Endothelial cell of umbilical vein (primary cell): ENCODE measurements around the gene DOLPP1. TPM values are rescaled to one million over a fixed set of nuclear protein-coding genes. Genes with fewer than 3 reads are reported as not detected.
A peak's percentile ranks its signal among the peaks of the same experiment; 100 is the strongest.

Source experiments
- BruUV-seq: library from RNA; stranded (reverse); fragments of 400-500 nt; replicated peaks from 2 replicates; lab custom pipeline; 2021; lab: Mats Ljungman, UMichigan
- CTCF ChIA-PET: fragments of 300-600, 350-600 bp; sonication (Branson Sonifier 250); formaldehyde crosslinking; loops from one replicate; lab custom pipeline; 2021; ENCODE audit warnings: antibody characterized with exemption, inconsistent platforms; lab: Charles Lee
- POLR2A ChIA-PET: fragments of 300-600, 350-600 bp; sonication (Branson Sonifier 250); formaldehyde crosslinking; loops from one replicate; lab custom pipeline; 2021; ENCODE audit warnings: antibody characterized with exemption, inconsistent platforms; lab: Charles Lee
- DNase-seq: peaks from one replicate; pipeline ENCODE4 v3.0.0-alpha.2; 2011; ENCODE audit warnings: low read depth, low spot score
- FAIRE-seq: peaks from 2 replicates; lab custom pipeline; 2011; peaks lifted over from hg19 to GRCh38; lab: Jason Lieb, UNC
- H2AFZ ChIP-seq: 2 replicates; pipeline ENCODE4 v1.6.0; 2012; ENCODE audit warnings: low read depth, low read length, control low read depth, inconsistent platforms
- H3K27ac ChIP-seq: 2 replicates; pipeline ENCODE4 v1.5.1; 2011; ENCODE audit warnings: low read depth, mild to moderate bottlenecking, control low read depth, low read length, moderate library complexity; ENCODE audit not compliant: insufficient read depth
- H3K27me3 ChIP-seq, 2 experiments: 2 replicates each; pipeline versions ENCODE4 v1.6.0 to v1.6.1; 2011; ENCODE audit warnings: low read length in 2 of 2, mixed read lengths in 1 of 2; ENCODE audit not compliant: control insufficient read depth in 2 of 2, insufficient read depth in 2 of 2
- H3K36me3 ChIP-seq, 2 experiments: 2 replicates in 1 of 2; 3 replicates in 1 of 2; pipeline ENCODE4 v1.5.1; 2011; ENCODE audit warnings: low read length in 2 of 2, mild to moderate bottlenecking in 1 of 2, moderate library complexity in 1 of 2; ENCODE audit not compliant: control insufficient read depth in 2 of 2, insufficient read depth in 2 of 2; ENCODE audit errors: extremely low read depth in 1 of 2
- H3K4me1 ChIP-seq: 3 replicates; pipeline ENCODE4 v1.5.1; 2011; ENCODE audit warnings: mild to moderate bottlenecking, low read length; ENCODE audit not compliant: control insufficient read depth, insufficient read depth; ENCODE audit errors: extremely low read depth
- H3K4me2 ChIP-seq: 2 replicates; pipeline ENCODE4 v1.6.1; 2011; ENCODE audit warnings: low read length, control low read depth, mixed read lengths; ENCODE audit not compliant: insufficient read depth
- H3K4me3 ChIP-seq, 3 experiments: fragments of 200-600 bp in 1 of 3; sonication (generic), shearing (Covaris generic) in 1 of 3; replicated peaks in 1 of 3; 2 replicates each; pipeline ENCODE4 v1.5.1; 2011 to 2016; ENCODE audit warnings: control low read depth in 3 of 3, low read length in 3 of 3, mild to moderate bottlenecking in 2 of 3, inconsistent platforms in 1 of 3, low read depth in 1 of 3, moderate library complexity in 1 of 3; ENCODE audit not compliant: insufficient read depth in 1 of 3
- H3K79me2 ChIP-seq: 2 replicates; pipeline ENCODE4 v1.6.0; 2012; ENCODE audit warnings: low read length, inconsistent platforms; ENCODE audit not compliant: control insufficient read depth, insufficient read depth
- H3K9ac ChIP-seq: replicated peaks from 2 replicates; pipeline ENCODE3; 2011; ENCODE audit warnings: low read length, control low read depth; ENCODE audit not compliant: insufficient read depth; ENCODE audit errors: extremely low read depth
- H3K9me1 ChIP-seq: replicated peaks from 3 replicates; pipeline ENCODE4 v1.6.0; 2011; ENCODE audit warnings: mild to moderate bottlenecking, low read length; ENCODE audit not compliant: control insufficient read depth, insufficient read depth; ENCODE audit errors: extremely low read depth
- H3K9me3 ChIP-seq: replicated peaks from 2 replicates; pipeline ENCODE4 v1.5.1; 2012; ENCODE audit warnings: low read length, inconsistent platforms; ENCODE audit not compliant: control insufficient read depth, insufficient read depth
- H4K20me1 ChIP-seq: replicated peaks from 2 replicates; pipeline ENCODE3; 2011; ENCODE audit warnings: mild to moderate bottlenecking, low read length; ENCODE audit not compliant: control insufficient read depth, insufficient read depth; ENCODE audit errors: extremely low read depth
- CTCF ChIP-seq, 2 donors: IDR thresholded peaks; 1 replicate in 1 of 2; 2 replicates in 1 of 2; pipeline ENCODE4 v1.5.1; 2011; ENCODE audit warnings: low read length in 2 of 2, mild to moderate bottlenecking in 2 of 2, moderate library complexity in 2 of 2, control low read depth in 1 of 2, inconsistent platforms in 1 of 2, low read depth in 1 of 2; ENCODE audit not compliant: insufficient read depth in 1 of 2; ENCODE audit errors: extremely low read depth in 1 of 2
- EZH2 ChIP-seq: IDR thresholded peaks from 2 replicates; pipeline ENCODE4 v1.6.1; 2012; ENCODE audit warnings: borderline replicate concordance, low read depth, mild to moderate bottlenecking, moderate library complexity, low read length, inconsistent platforms; ENCODE audit not compliant: severe bottlenecking
- FOS ChIP-seq: IDR thresholded peaks from 2 replicates; pipeline ENCODE4 v1.6.1; 2011; ENCODE audit warnings: mild to moderate bottlenecking, low read length, moderate library complexity, borderline replicate concordance; ENCODE audit not compliant: insufficient read depth
- GATA2 ChIP-seq: IDR thresholded peaks from 2 replicates; pipeline ENCODE4 v1.7.0; 2011; ENCODE audit warnings: low read depth, mild to moderate bottlenecking, moderate library complexity, mixed read lengths, low read length; ENCODE audit not compliant: insufficient read length, insufficient read depth
- JUN ChIP-seq: IDR thresholded peaks from 2 replicates; pipeline ENCODE4 v1.6.1; 2011; ENCODE audit warnings: borderline replicate concordance, low read depth; ENCODE audit not compliant: insufficient read length, insufficient read depth
- MYC ChIP-seq: IDR thresholded peaks from one replicate; pipeline ENCODE4 v1.6.1; 2011; ENCODE audit warnings: mild to moderate bottlenecking, low read depth, low read length
- POLR2A ChIP-seq: IDR thresholded peaks from 2 replicates; pipeline ENCODE4 v1.6.1; 2012; ENCODE audit warnings: low read depth, mild to moderate bottlenecking, control low read depth, low read length
- POLR2AphosphoS5 ChIP-seq: IDR thresholded peaks from 2 replicates; pipeline ENCODE4 v1.6.1; 2012; ENCODE audit warnings: low read depth, mild to moderate bottlenecking, control low read depth, low read length, moderate library complexity; ENCODE audit not compliant: insufficient read depth
- dilution Hi-C: fragments of 300-500 bp; cut with MboI; formaldehyde crosslinking; loops from one replicate; pipeline ENCODE4 v1.15.0; 2019; ENCODE audit warnings: low sequenced_read_pairs; ENCODE audit not compliant: extremely low pct_ligation_motif_present
- intact Hi-C: fragments of 100-400 bp; cut with micrococcal nuclease; formaldehyde crosslinking; loops from one replicate; pipeline ENCODE4 v1.10.0; 2022
- polyA plus RNA-seq, 4 experiments: library from polyadenylated mRNA; depleted of rRNA in 3 of 4; stranded (reverse) in 3 of 4; unstranded in 1 of 4; fragments of >200 nt; gene quantifications; 2 replicates each; pipeline versions ENCODE4 v1.2.1 to v1.2.3, GENCODE V29; 2011 to 2012; ENCODE audit warnings: missing spikeins in 1 of 4
- total RNA-seq: library from RNA; stranded (reverse); gene quantifications from 2 replicates; pipeline ENCODE4 v1.2.3, GENCODE V29; 2021
- TF ChIP-seq, protein P1 (sequence below): IDR thresholded peaks from 2 replicates; pipeline ENCODE4 v1.6.1; 2011; ENCODE audit not compliant: insufficient read depth, insufficient read length

The DOLPP1 gene
- total and polyA plus RNA-seq, 2 donors (not counting 3 experiments of a cell fraction or from before 2014, with no cell fraction given): 17.7 to 28.3 TPM

DNA sequence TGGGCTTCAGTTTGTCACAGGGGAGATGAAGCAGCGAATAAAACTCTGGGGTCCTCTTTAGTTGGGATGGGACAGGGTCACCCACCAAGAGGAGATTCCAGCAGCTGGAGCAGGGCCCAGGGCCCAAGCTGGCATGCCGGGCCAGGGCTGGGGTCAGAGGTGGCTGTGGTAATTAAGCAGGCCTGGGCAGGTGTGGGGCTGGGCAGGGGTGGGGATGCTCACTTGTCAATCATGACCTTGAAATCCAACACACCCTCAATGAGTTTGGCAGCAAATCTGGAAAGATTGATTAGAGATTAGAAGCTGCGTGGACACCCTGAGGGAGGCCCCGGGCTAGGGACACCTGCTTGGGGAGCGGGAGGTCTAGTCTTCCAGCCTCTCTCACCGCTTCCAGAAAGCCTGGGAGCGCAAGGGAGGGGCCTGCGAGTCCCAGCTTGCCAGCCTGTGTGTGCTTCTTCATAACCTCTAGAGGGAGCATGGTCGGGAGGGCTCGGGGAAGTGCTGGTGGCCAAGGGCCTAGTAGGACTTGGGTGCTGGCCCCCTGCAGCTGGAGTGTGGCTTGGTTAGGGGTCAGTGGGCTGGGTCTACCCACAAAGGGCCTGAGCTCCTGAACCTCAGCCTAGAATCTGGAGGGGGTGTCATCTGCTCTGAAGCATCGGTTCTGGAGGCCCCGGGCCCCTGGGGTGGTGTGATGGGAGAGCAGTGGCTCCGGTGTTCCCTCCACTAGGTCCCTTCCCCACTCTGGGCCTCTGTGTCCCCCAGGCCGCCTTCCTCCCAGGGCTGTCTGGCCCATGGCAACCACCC is 22.1 kb downstream of the DOLPP1 start:
- Histone ChIP-seq H3K36me3 (peaks cover 3% of the 10 kb centered on the region in 2 experiments), H4K20me1 (no peaks in the 10 kb centered on the region), H3K4me2 (no peak overlapping the region), H2AFZ (no peak overlapping the region), H3K27me3 (no peaks in the 10 kb centered on the region), H3K4me3 (no peak overlapping the region), H3K27ac (no peak overlapping the region), H3K4me1 (no peaks in the 10 kb centered on the region), H3K9me3 (no peaks in the 10 kb centered on the region), H3K9me1 (no peaks in the 10 kb centered on the region), H3K9ac (no peak overlapping the region), H3K79me2 (no peaks in the 10 kb centered on the region)
- TF ChIP-seq CTCF (IDR thresholded peaks at IDR 0.05; ENCODE audit: extremely low read depth in 1 of 2, insufficient read depth in 1 of 2, low read depth in 1 of 2, low read length in 2 of 2) (peak; percentile 45 to 68), MYC (no peak)
- ChIA-PET POLR2A (no interaction called here), CTCF (interaction anchor here (0.6 to 1.7 kb wide), 5 partner anchors 8 to 522 kb away, joined by 3 to 8 read pairs (median 4); no protein-coding TSS in a partner anchor)
- no TSS peak for BruUV-seq
- dilution Hi-C loops: no loop called here
- peak; percentile 73 for FAIRE-seq
- DNase-seq: peak; percentile 27
- intact Hi-C loops: no loop called here

DNA sequence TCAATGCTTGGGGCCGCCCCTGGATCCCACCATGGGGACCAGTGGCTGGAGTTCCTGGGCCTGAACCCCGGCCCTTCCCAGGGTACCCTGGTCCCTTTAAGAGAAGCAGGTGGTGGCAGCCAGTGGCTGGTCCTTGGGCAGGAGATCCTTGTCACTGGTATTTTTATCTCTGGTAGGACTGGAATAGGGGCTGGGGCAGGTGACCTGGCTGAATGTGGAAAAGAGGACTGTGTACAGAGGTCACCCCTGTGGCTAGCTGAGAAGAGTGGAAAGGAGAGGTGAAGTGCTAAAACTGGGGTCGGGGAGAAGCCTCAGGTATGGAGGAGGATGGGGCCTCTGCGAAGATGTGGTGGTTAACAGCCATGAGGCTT is 22.7 kb downstream of the DOLPP1 start:
- FAIRE-seq: no peak
- dilution Hi-C loops: no loop called here
- TF ChIP-seq EZH2 (no peak), POLR2A (no peak), GATA2 (no peak), JUN (no peak), MYC (no peak), CTCF (IDR thresholded peaks at IDR 0.05; ENCODE audit: extremely low read depth in 1 of 2, insufficient read depth in 1 of 2, low read depth in 1 of 2, low read length in 2 of 2) (no peak), POLR2AphosphoS5 (no peak), FOS (no peak)
- TF ChIP-seq, protein P1, sequence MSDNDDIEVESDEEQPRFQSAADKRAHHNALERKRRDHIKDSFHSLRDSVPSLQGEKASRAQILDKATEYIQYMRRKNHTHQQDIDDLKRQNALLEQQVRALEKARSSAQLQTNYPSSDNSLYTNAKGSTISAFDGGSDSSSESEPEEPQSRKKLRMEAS: no peak

More for the DNA sequence above, 22.7 kb downstream of the DOLPP1 start:
- Histone ChIP-seq H3K27ac (no peak overlapping the region), H3K9me3 (no peaks in the 10 kb centered on the region), H3K4me1 (no peaks in the 10 kb centered on the region), H4K20me1 (no peaks in the 10 kb centered on the region), H3K79me2 (no peaks in the 10 kb centered on the region), H3K9ac (no peak overlapping the region), H3K9me1 (no peaks in the 10 kb centered on the region), H3K4me2 (no peak overlapping the region), H2AFZ (no peak overlapping the region), H3K36me3 (peaks cover 3% of the 10 kb centered on the region in 2 experiments), H3K4me3 (no peak overlapping the region), H3K27me3 (no peaks in the 10 kb centered on the region)
- no TSS peak for BruUV-seq
- CTCF ChIA-PET: interaction anchor here (1.0 to 1.7 kb wide), 4 partner anchors 9 to 521 kb away, joined by 3 to 8 read pairs (median 4); no protein-coding TSS in a partner anchor
- POLR2A ChIA-PET: no interaction called here
- DNase-seq: no peak
- intact Hi-C loops: no loop called here
